Osteoblast (primary cell): Measurements from ENCODE around the gene SIMC1. TPM values are rescaled to one million over a fixed set of nuclear protein-coding genes. Genes with fewer than 3 reads are reported as not detected.

ENCODE experiments used
- DNase-seq: peaks from one replicate; pipeline ENCODE4 v3.0.0; 2011; ENCODE audit warnings: low spot score, mixed read lengths; ENCODE audit not compliant: insufficient read length; ENCODE audit errors: missing footprints
- H2AFZ ChIP-seq: 2 replicates; pipeline ENCODE4 v1.6.0; 2011; ENCODE audit warnings: mild to moderate bottlenecking, low read length
- H3K27ac ChIP-seq: 2 replicates; pipeline ENCODE4 v1.5.1; 2011; ENCODE audit warnings: mild to moderate bottlenecking, low read depth, low read length, moderate library complexity
- H3K27me3 ChIP-seq: 2 replicates; pipeline ENCODE4 v1.6.0; 2012; ENCODE audit warnings: mild to moderate bottlenecking, control low read depth, inconsistent platforms, low read length, moderate library complexity; ENCODE audit not compliant: insufficient read depth
- H3K36me3 ChIP-seq: 2 replicates; pipeline ENCODE4 v1.5.1; 2011; ENCODE audit warnings: mild to moderate bottlenecking, low read length, control low read depth, moderate library complexity; ENCODE audit not compliant: insufficient read depth
- H3K4me1 ChIP-seq: 2 replicates; pipeline ENCODE4 v1.5.1; 2011; ENCODE audit warnings: mild to moderate bottlenecking, low read length, control low read depth, moderate library complexity; ENCODE audit not compliant: insufficient read depth
- H3K4me2 ChIP-seq: 2 replicates; pipeline ENCODE4 v1.6.0; 2011; ENCODE audit warnings: mild to moderate bottlenecking, low read length; ENCODE audit not compliant: insufficient read depth
- H3K4me3 ChIP-seq: fragments of 200-600 bp; sonication (generic); 3 replicates; pipeline ENCODE4 v1.5.1; 2012; ENCODE audit warnings: mild to moderate bottlenecking, low read length, inconsistent platforms; ENCODE audit not compliant: insufficient read depth
- H3K79me2 ChIP-seq: 2 replicates; pipeline ENCODE4 v1.6.0; 2012; ENCODE audit warnings: mild to moderate bottlenecking, low read length, control low read depth, inconsistent platforms; ENCODE audit not compliant: insufficient read depth
- H3K9me3 ChIP-seq: 2 replicates; pipeline ENCODE4 v1.5.1; 2011; ENCODE audit warnings: low read depth, low read length, control low read depth
- H4K20me1 ChIP-seq: 2 replicates; pipeline ENCODE4 v1.6.0; 2012; ENCODE audit warnings: mild to moderate bottlenecking, low read length, control low read depth; ENCODE audit not compliant: insufficient read depth
- total RNA-seq: library from RNA; depleted of rRNA; stranded (reverse); fragments of >200 nt; gene quantifications from 2 replicates; pipeline ENCODE4 v1.2.3, GENCODE V29; 2012
- TF ChIP-seq, protein P1 (sequence below): IDR thresholded peaks from 2 replicates; pipeline ENCODE4 v1.5.1; 2011; ENCODE audit warnings: mild to moderate bottlenecking, low read depth, low read length, moderate library complexity; ENCODE audit errors: extremely low read depth

The SIMC1 gene
- total RNA-seq, 1 donor = 5.1 TPM

- no peak for DNase-seq
- no peaks in the 10 kb centered on the region for H3K27me3 ChIP-seq
- H3K4me3 ChIP-seq = no peak overlapping the region
- H3K4me1 ChIP-seq = no peaks in the 10 kb centered on the region
- TF ChIP-seq, protein P1, sequence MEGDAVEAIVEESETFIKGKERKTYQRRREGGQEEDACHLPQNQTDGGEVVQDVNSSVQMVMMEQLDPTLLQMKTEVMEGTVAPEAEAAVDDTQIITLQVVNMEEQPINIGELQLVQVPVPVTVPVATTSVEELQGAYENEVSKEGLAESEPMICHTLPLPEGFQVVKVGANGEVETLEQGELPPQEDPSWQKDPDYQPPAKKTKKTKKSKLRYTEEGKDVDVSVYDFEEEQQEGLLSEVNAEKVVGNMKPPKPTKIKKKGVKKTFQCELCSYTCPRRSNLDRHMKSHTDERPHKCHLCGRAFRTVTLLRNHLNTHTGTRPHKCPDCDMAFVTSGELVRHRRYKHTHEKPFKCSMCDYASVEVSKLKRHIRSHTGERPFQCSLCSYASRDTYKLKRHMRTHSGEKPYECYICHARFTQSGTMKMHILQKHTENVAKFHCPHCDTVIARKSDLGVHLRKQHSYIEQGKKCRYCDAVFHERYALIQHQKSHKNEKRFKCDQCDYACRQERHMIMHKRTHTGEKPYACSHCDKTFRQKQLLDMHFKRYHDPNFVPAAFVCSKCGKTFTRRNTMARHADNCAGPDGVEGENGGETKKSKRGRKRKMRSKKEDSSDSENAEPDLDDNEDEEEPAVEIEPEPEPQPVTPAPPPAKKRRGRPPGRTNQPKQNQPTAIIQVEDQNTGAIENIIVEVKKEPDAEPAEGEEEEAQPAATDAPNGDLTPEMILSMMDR = peak; percentile 15
- H3K36me3 ChIP-seq = peaks cover 12% of the 10 kb centered on the region
- H3K4me2 ChIP-seq = no peak overlapping the region
- H3K27ac ChIP-seq = no peak overlapping the region
- no peaks in the 10 kb centered on the region for H3K79me2 ChIP-seq
- H4K20me1 ChIP-seq = no peaks in the 10 kb centered on the region
- no peaks in the 10 kb centered on the region for H3K9me3 ChIP-seq
- no peak overlapping the region for H2AFZ ChIP-seq
Observed at GRCh38 chr5:176319827-176320554, 81.8 kb downstream of the SIMC1 start.

DNA sequence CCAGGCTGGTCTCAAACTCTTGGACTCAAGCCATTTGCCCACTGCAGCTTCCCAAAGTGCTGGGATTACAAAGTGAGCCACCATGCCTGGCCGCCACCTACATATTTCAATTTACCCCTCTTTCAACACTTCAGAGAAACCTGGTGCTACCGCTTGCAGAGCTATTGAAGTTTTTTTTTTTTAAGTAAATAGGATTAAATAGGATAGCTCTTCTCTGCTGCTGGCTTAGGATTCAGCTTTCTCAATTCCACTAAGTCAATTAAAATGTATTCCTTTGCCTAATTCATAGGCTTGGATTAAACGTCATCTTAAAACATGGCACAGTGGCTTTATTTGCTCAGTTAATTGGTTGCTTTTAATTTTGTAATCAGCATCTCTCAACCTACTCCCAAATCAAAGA is 82.4 kb downstream of the SIMC1 start:
- H3K4me3 ChIP-seq = no peak overlapping the region
- TF ChIP-seq, protein P1 = no peak
- no peaks in the 10 kb centered on the region for H3K79me2 ChIP-seq

GRCh38 chr5:176334031-176334770 is 96.0 kb downstream of the SIMC1 start:
- H4K20me1 ChIP-seq = no peaks in the 10 kb centered on the region
- H3K36me3 ChIP-seq = no peaks in the 10 kb centered on the region
- DNase-seq = no peak
- no peaks in the 10 kb centered on the region for H3K79me2 ChIP-seq
- TF ChIP-seq, protein P1 = no peak
- H2AFZ ChIP-seq = no peak overlapping the region
- H3K4me2 ChIP-seq = no peak overlapping the region
- no peaks in the 10 kb centered on the region for H3K9me3 ChIP-seq
- no peaks in the 10 kb centered on the region for H3K4me1 ChIP-seq
- H3K27ac ChIP-seq = no peak overlapping the region
- no peak overlapping the region for H3K4me3 ChIP-seq
- no peaks in the 10 kb centered on the region for H3K27me3 ChIP-seq

More for the DNA sequence above, 82.4 kb downstream of the SIMC1 start:
- H3K36me3 ChIP-seq = peaks cover 12% of the 10 kb centered on the region
- no peak overlapping the region for H3K27ac ChIP-seq
- H4K20me1 ChIP-seq = no peaks in the 10 kb centered on the region
- H3K4me2 ChIP-seq = no peak overlapping the region
- H3K27me3 ChIP-seq = no peaks in the 10 kb centered on the region
- no peaks in the 10 kb centered on the region for H3K4me1 ChIP-seq
- no peaks in the 10 kb centered on the region for H3K9me3 ChIP-seq
- no peak for DNase-seq
- no peak overlapping the region for H2AFZ ChIP-seq

GRCh38 chr5:176337913-176338312 is 99.7 kb downstream of the SIMC1 start:
- no peak for DNase-seq
- H3K4me3 ChIP-seq = no peak overlapping the region
- no peaks in the 10 kb centered on the region for H3K27me3 ChIP-seq
- no peak overlapping the region for H3K4me2 ChIP-seq
- H2AFZ ChIP-seq = no peak overlapping the region
- H3K36me3 ChIP-seq = no peaks in the 10 kb centered on the region
- no peaks in the 10 kb centered on the region for H3K79me2 ChIP-seq
- TF ChIP-seq, protein P1 = no peak
- H4K20me1 ChIP-seq = no peaks in the 10 kb centered on the region
- H3K4me1 ChIP-seq = no peaks in the 10 kb centered on the region
- no peak overlapping the region for H3K27ac ChIP-seq
- H3K9me3 ChIP-seq = no peaks in the 10 kb centered on the region
